Liver (tissue), 9 donors: ENCODE measurements around the gene EXOC4. TPM values are rescaled to one million over a fixed set of nuclear protein-coding genes. Genes with fewer than 3 reads are reported as not detected.

ENCODE experiments used
- DNase-seq: peaks from one replicate; pipeline ENCODE4 v3.0.0-alpha.2; 2017; ENCODE audit warnings: low spot score
- H3K27ac ChIP-seq, 2 donors: one replicate each; pipeline ENCODE4 v1.7.0; 2013; ENCODE audit warnings: inconsistent platforms in 2 of 2, low read length in 2 of 2, control low read depth in 1 of 2, low read depth in 1 of 2, mild to moderate bottlenecking in 1 of 2
- H3K27me3 ChIP-seq, 4 donors: one replicate each; pipeline versions ENCODE4 v1.6.1 to v1.7.0; 2013; ENCODE audit warnings: low read length in 3 of 4, inconsistent platforms in 1 of 4, mild to moderate bottlenecking in 1 of 4, moderate library complexity in 1 of 4; ENCODE audit not compliant: control insufficient read depth in 4 of 4, insufficient read depth in 4 of 4
- H3K36me3 ChIP-seq, 4 donors: one replicate each; pipeline versions ENCODE4 v1.6.1 to v1.7.0; 2013; ENCODE audit warnings: low read length in 3 of 4, mild to moderate bottlenecking in 3 of 4, low read depth in 1 of 4, moderate library complexity in 1 of 4; ENCODE audit not compliant: control insufficient read depth in 4 of 4, insufficient read depth in 3 of 4
- H3K4me1 ChIP-seq, 4 donors: one replicate each; pipeline versions ENCODE4 v1.6.1 to v1.7.0; 2013; ENCODE audit warnings: low read length in 3 of 4, mild to moderate bottlenecking in 3 of 4, moderate library complexity in 1 of 4; ENCODE audit not compliant: control insufficient read depth in 4 of 4, insufficient read depth in 4 of 4
- H3K4me3 ChIP-seq, 3 donors: one replicate each; pipeline versions ENCODE4 v1.6.1 to v1.7.0; 2013; ENCODE audit warnings: low read length in 3 of 3, control low read depth in 1 of 3, low read depth in 1 of 3, mild to moderate bottlenecking in 1 of 3
- H3K9ac ChIP-seq, 2 donors: one replicate each; pipeline ENCODE4 v1.7.0; 2013; ENCODE audit warnings: low read length in 2 of 2, mild to moderate bottlenecking in 2 of 2, moderate library complexity in 2 of 2, control low read depth in 1 of 2, low read depth in 1 of 2
- H3K9me3 ChIP-seq, 4 donors: one replicate each; pipeline versions ENCODE4 v1.6.1 to v1.7.0; 2013; ENCODE audit warnings: low read length in 3 of 4; ENCODE audit not compliant: control insufficient read depth in 4 of 4
- ATF3 ChIP-seq: IDR thresholded peaks from 2 replicates; pipeline ENCODE4 v1.6.1; 2016; ENCODE audit warnings: antibody characterized with exemption
- CTCF ChIP-seq: fragments of 150-350 bp; IDR thresholded peaks from 2 replicates; pipeline ENCODE4 v1.5.1; 2017; ENCODE audit warnings: improper control_type of control experiment, low read depth, low read length; ENCODE audit not compliant: missing input control
- EGR1 ChIP-seq, 2 donors: IDR thresholded peaks; 2 replicates each; pipeline ENCODE4 v1.6.1; 2016 to 2018; ENCODE audit warnings: antibody characterized with exemption in 2 of 2, low read depth in 2 of 2
- FOXA2 ChIP-seq: IDR thresholded peaks from 2 replicates; pipeline ENCODE4 v1.6.1; 2016; ENCODE audit warnings: antibody characterized with exemption
- HNF4A ChIP-seq, 2 donors: conservative IDR thresholded peaks; 2 replicates each; pipeline ENCODE4 v1.6.1; 2016; ENCODE audit warnings: antibody characterized with exemption in 2 of 2, mild to moderate bottlenecking in 2 of 2
- HNF4G ChIP-seq: IDR thresholded peaks from 2 replicates; pipeline ENCODE4 v1.6.1; 2016; ENCODE audit warnings: antibody characterized with exemption
- JUND ChIP-seq, 2 donors: IDR thresholded peaks; 2 replicates each; pipeline ENCODE4 v1.6.1; 2016; ENCODE audit warnings: antibody characterized with exemption in 2 of 2
- NR2F2 ChIP-seq: IDR thresholded peaks from 2 replicates; pipeline ENCODE4 v1.6.1; 2016; ENCODE audit warnings: antibody characterized with exemption
- RAD21 ChIP-seq, 2 donors: IDR thresholded peaks; 2 replicates each; pipeline ENCODE4 v1.6.1; 2016; ENCODE audit warnings: antibody characterized with exemption in 2 of 2, mild to moderate bottlenecking in 2 of 2
- RXRA ChIP-seq, 2 donors: IDR thresholded peaks; 2 replicates each; pipeline ENCODE4 v1.6.1; 2017 to 2018; ENCODE audit warnings: antibody characterized with exemption in 2 of 2, mild to moderate bottlenecking in 1 of 2
- SP1 ChIP-seq: IDR thresholded peaks from 2 replicates; pipeline ENCODE4 v1.6.1; 2018; ENCODE audit warnings: antibody characterized with exemption, mild to moderate bottlenecking
- YY1 ChIP-seq: IDR thresholded peaks from 2 replicates; pipeline ENCODE4 v1.6.1; 2016; ENCODE audit warnings: antibody characterized with exemption, mild to moderate bottlenecking
- WGBS: extraction: QIAGEN DNeasy Blood & Tissue Kit; methylation state at CpG from one replicate; pipeline ENCODE4 v1.1.7; 2013; 5-methylcytosine and 5-hydroxymethylcytosine counted together
- polyA plus RNA-seq, 2 donors: library from polyadenylated mRNA; stranded (reverse) in 1 of 2; unstranded in 1 of 2; fragments of 200-250 nt in 1 of 2; fragments of >200 nt in 1 of 2; fragmentation: Nextera tagmentation in 1 of 2; extraction: Ambion mirVana in 1 of 2; gene quantifications; one replicate each; pipeline versions ENCODE4 v1.2.1 to v1.2.3, GENCODE V29; 2013 to 2015
- total RNA-seq, 2 donors: library from RNA; depleted of rRNA; stranded (reverse); fragments of >200 nt; gene quantifications; one replicate each; pipeline ENCODE4 v1.2.3, GENCODE V29; 2014
- TF ChIP-seq, protein P1 (sequence below): IDR thresholded peaks from 2 replicates; pipeline ENCODE4 v1.6.1; 2016; ENCODE audit warnings: antibody characterized with exemption, mild to moderate bottlenecking
- TF ChIP-seq, protein P2 (sequence below): IDR thresholded peaks from 2 replicates; pipeline ENCODE4 v1.6.1; 2016; ENCODE audit warnings: antibody characterized with exemption
- TF ChIP-seq, protein P3 (sequence below): IDR thresholded peaks from 2 replicates; pipeline ENCODE4 v1.6.1; 2016; ENCODE audit warnings: antibody characterized with exemption
- donor health status: healthy.
- donor health status: healthy.
- donor health status: healthy.
- donor health status: healthy.
- donor health status: healthy.

Gene EXOC4
- total and polyA plus RNA-seq, 4 donors, result 9.5 to 55.9 (median 23.6) TPM

DNA sequence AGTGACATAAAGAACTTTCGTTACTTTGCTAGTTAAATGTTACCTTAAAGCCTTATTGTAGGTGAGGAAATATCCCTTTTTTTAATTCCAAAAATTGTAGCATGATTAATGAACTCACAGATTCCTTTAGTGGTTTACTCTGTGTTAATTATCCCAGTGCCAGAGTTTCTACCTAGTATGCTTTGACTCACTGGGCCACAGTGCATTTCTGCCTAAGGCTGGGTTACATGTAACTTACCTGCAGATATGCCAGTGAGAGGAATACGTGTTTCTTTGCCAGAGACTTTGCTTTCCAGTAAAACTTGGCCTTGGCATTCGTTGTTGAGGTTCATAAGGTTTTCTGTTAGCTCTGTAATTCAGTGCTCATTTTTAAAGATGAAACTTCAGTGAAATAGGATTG, 493.4 kb downstream of the EXOC4 start:
- no peaks in the 10 kb centered on the region for H3K36me3 ChIP-seq
- H3K27me3 ChIP-seq, result no peaks in the 10 kb centered on the region
- H3K9ac ChIP-seq, result no peak overlapping the region
- no peaks in the 10 kb centered on the region for H3K4me1 ChIP-seq
- WGBS, result 92% methylated on average over 3 of the region's 3 CpGs
- H3K27ac ChIP-seq, result no peak overlapping the region
- no peaks in the 10 kb centered on the region for H3K9me3 ChIP-seq
- no peak for TF ChIP-seq RAD21 (IDR thresholded peaks at IDR 0.05)
- TF ChIP-seq RXRA (IDR thresholded peaks at IDR 0.05), result no peak
- TF ChIP-seq, protein P1, sequence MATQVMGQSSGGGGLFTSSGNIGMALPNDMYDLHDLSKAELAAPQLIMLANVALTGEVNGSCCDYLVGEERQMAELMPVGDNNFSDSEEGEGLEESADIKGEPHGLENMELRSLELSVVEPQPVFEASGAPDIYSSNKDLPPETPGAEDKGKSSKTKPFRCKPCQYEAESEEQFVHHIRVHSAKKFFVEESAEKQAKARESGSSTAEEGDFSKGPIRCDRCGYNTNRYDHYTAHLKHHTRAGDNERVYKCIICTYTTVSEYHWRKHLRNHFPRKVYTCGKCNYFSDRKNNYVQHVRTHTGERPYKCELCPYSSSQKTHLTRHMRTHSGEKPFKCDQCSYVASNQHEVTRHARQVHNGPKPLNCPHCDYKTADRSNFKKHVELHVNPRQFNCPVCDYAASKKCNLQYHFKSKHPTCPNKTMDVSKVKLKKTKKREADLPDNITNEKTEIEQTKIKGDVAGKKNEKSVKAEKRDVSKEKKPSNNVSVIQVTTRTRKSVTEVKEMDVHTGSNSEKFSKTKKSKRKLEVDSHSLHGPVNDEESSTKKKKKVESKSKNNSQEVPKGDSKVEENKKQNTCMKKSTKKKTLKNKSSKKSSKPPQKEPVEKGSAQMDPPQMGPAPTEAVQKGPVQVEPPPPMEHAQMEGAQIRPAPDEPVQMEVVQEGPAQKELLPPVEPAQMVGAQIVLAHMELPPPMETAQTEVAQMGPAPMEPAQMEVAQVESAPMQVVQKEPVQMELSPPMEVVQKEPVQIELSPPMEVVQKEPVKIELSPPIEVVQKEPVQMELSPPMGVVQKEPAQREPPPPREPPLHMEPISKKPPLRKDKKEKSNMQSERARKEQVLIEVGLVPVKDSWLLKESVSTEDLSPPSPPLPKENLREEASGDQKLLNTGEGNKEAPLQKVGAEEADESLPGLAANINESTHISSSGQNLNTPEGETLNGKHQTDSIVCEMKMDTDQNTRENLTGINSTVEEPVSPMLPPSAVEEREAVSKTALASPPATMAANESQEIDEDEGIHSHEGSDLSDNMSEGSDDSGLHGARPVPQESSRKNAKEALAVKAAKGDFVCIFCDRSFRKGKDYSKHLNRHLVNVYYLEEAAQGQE, result no peak
- no peak for TF ChIP-seq YY1
- no peak for TF ChIP-seq CTCF
- TF ChIP-seq HNF4G, result no peak
- no peak for TF ChIP-seq FOXA2
- no peak for TF ChIP-seq ATF3
- TF ChIP-seq SP1, result no peak
- no peak for TF ChIP-seq NR2F2
- no peak for TF ChIP-seq HNF4A (conservative IDR thresholded peaks at IDR 0.05)
- TF ChIP-seq, protein P2, sequence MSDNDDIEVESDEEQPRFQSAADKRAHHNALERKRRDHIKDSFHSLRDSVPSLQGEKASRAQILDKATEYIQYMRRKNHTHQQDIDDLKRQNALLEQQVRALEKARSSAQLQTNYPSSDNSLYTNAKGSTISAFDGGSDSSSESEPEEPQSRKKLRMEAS, result no peak
- no peak for TF ChIP-seq EGR1 (IDR thresholded peaks at IDR 0.05; ENCODE audit: low read depth in 2 of 2)
- TF ChIP-seq, protein P3, sequence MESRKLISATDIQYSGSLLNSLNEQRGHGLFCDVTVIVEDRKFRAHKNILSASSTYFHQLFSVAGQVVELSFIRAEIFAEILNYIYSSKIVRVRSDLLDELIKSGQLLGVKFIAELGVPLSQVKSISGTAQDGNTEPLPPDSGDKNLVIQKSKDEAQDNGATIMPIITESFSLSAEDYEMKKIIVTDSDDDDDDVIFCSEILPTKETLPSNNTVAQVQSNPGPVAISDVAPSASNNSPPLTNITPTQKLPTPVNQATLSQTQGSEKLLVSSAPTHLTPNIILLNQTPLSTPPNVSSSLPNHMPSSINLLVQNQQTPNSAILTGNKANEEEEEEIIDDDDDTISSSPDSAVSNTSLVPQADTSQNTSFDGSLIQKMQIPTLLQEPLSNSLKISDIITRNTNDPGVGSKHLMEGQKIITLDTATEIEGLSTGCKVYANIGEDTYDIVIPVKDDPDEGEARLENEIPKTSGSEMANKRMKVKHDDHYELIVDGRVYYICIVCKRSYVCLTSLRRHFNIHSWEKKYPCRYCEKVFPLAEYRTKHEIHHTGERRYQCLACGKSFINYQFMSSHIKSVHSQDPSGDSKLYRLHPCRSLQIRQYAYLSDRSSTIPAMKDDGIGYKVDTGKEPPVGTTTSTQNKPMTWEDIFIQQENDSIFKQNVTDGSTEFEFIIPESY, result no peak
- no peak for TF ChIP-seq JUND (IDR thresholded peaks at IDR 0.05)
- H3K4me3 ChIP-seq, result no peak overlapping the region
- no peak for DNase-seq

DNA sequence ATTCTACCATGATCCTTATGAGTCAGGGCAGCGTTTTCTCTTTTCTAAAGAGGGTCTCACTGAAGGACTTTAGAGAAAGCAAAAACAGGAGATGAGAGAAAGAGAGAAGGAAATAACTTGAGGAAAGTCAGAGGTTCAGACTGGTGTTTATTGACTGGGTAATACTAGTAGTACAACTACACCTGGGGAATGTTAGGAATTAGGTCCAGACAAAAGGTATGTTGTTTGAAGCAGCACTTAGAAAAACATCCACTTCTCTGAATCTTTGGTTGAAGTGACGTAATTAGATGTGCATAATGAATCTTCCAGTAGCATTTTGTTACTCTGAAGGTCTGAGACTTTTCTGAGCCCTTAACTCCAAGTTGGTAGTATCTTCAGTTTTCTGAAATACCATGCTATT, 494.0 kb downstream of the EXOC4 start:
- no peak for TF ChIP-seq NR2F2
- no peak for TF ChIP-seq HNF4G
- no peak overlapping the region for H3K4me3 ChIP-seq
- H3K4me1 ChIP-seq, result no peaks in the 10 kb centered on the region
- no peaks in the 10 kb centered on the region for H3K9me3 ChIP-seq
- DNase-seq, result no peak
- H3K27me3 ChIP-seq, result no peaks in the 10 kb centered on the region
- no peaks in the 10 kb centered on the region for H3K36me3 ChIP-seq
- 44% methylated on average over 2 of the region's 2 CpGs for WGBS
- H3K27ac ChIP-seq, result no peak overlapping the region
- no peak overlapping the region for H3K9ac ChIP-seq
